ENCODE results near the gene HDLBP.

HDLBP gene

GRCh38 chr2:241207151-241207550 lies 108.3 kb downstream of the HDLBP start:
- Histone ChIP-seq H3K4me3 (ENCODE audit: low read depth, low read length) (no peak overlapping the region), H3K79me2 (no peaks in the 10 kb centered on the region), H3K27me3 (ENCODE audit: control insufficient read depth, insufficient read depth, low read length) (no peaks in the 10 kb centered on the region), H3K9me3 (ENCODE audit: control insufficient read depth, low read length) (no peaks in the 10 kb centered on the region), H3K4me2 (ENCODE audit: low read length) (no peak overlapping the region), H3K9ac (no peak overlapping the region), H3K36me3 (ENCODE audit: control insufficient read depth, insufficient read depth, low read length) (no peaks in the 10 kb centered on the region), H3K4me1 (no peaks in the 10 kb centered on the region), H2AFZ (no peak overlapping the region), H3K27ac (no peak overlapping the region)
- TF ChIP-seq CTCF (IDR thresholded peaks at IDR 0.05): no peak

- Histone ChIP-seq H3K4me1 (no peaks in the 10 kb centered on the region), H3K79me2 (no peaks in the 10 kb centered on the region), H3K36me3 (ENCODE audit: control insufficient read depth, insufficient read depth, low read length) (no peaks in the 10 kb centered on the region), H3K4me2 (ENCODE audit: low read length) (no peak overlapping the region), H3K27ac (no peak overlapping the region), H3K4me3 (ENCODE audit: low read depth, low read length) (no peak overlapping the region), H3K27me3 (ENCODE audit: control insufficient read depth, insufficient read depth, low read length) (no peaks in the 10 kb centered on the region), H3K9ac (no peak overlapping the region), H3K9me3 (ENCODE audit: control insufficient read depth, low read length) (no peaks in the 10 kb centered on the region), H2AFZ (no peak overlapping the region)
- TF ChIP-seq CTCF (IDR thresholded peaks at IDR 0.05): no peak
These were observed 110.4 kb downstream of the HDLBP start for GRCh38 chr2:241205086-241205485.

GRCh38 chr2:241204490-241204889 lies 111.0 kb downstream of the HDLBP start:
- Histone ChIP-seq H3K27ac (no peak overlapping the region), H3K4me3 (ENCODE audit: low read depth, low read length) (no peak overlapping the region), H3K9me3 (ENCODE audit: control insufficient read depth, low read length) (no peaks in the 10 kb centered on the region), H3K4me2 (ENCODE audit: low read length) (no peak overlapping the region), H3K27me3 (ENCODE audit: control insufficient read depth, insufficient read depth, low read length) (no peaks in the 10 kb centered on the region), H3K79me2 (no peaks in the 10 kb centered on the region), H3K36me3 (ENCODE audit: control insufficient read depth, insufficient read depth, low read length) (no peaks in the 10 kb centered on the region), H2AFZ (no peak overlapping the region), H3K4me1 (no peaks in the 10 kb centered on the region), H3K9ac (no peak overlapping the region)
- TF ChIP-seq CTCF (IDR thresholded peaks at IDR 0.05): no peak

- H3K4me2 ChIP-seq (ENCODE audit: low read length): no peak overlapping the region
- H3K9ac ChIP-seq: no peak overlapping the region
- no peaks in the 10 kb centered on the region for H3K9me3 ChIP-seq (ENCODE audit: control insufficient read depth, low read length)
- H3K36me3 ChIP-seq (ENCODE audit: control insufficient read depth, insufficient read depth, low read length): no peaks in the 10 kb centered on the region
- no peak for TF ChIP-seq CTCF (IDR thresholded peaks at IDR 0.05)
- no peaks in the 10 kb centered on the region for H3K79me2 ChIP-seq
- H3K27ac ChIP-seq: no peak overlapping the region
- H2AFZ ChIP-seq: no peak overlapping the region
- H3K4me1 ChIP-seq: no peaks in the 10 kb centered on the region
- H3K27me3 ChIP-seq (ENCODE audit: control insufficient read depth, insufficient read depth, low read length): no peaks in the 10 kb centered on the region
- no peak overlapping the region for H3K4me3 ChIP-seq (ENCODE audit: low read depth, low read length)
These were observed 111.5 kb downstream of the HDLBP start for GRCh38 chr2:241204010-241204384.

- Histone ChIP-seq H3K27me3 (ENCODE audit: control insufficient read depth, insufficient read depth, low read length) (no peaks in the 10 kb centered on the region), H3K79me2 (no peaks in the 10 kb centered on the region), H3K9ac (no peak overlapping the region), H3K4me1 (no peaks in the 10 kb centered on the region), H3K9me3 (ENCODE audit: control insufficient read depth, low read length) (no peaks in the 10 kb centered on the region), H2AFZ (no peak overlapping the region), H3K4me3 (ENCODE audit: low read depth, low read length) (no peak overlapping the region), H3K36me3 (ENCODE audit: control insufficient read depth, insufficient read depth, low read length) (no peaks in the 10 kb centered on the region), H3K27ac (no peak overlapping the region), H3K4me2 (ENCODE audit: low read length) (no peak overlapping the region)
- no peak for TF ChIP-seq CTCF (IDR thresholded peaks at IDR 0.05)
These were observed 112.1 kb downstream of the HDLBP start for GRCh38 chr2:241203218-241204009.

All from parathyroid adenoma (tissue), 2 donors.